NCI-H345 treated with DMSO at 0.1 percent for 48 hours (cell line): ENCODE results near the gene PCDH8.
A peak's percentile ranks its signal among the peaks of the same experiment; 100 is the strongest.

Experiments used
- DNase-seq: peaks from one replicate; lab custom pipeline; 2025; ENCODE audit not compliant: unreplicated experiment; lab: John Stamatoyannopoulos, UW

The PCDH8 gene

GRCh38 chr13:52848455-52849195 is at the start of gene PCDH8:
TSS of gene PCDH8 (minus strand) at chr13:52848640. CDS start at chr13:52848436, 204 bp downstream.
- peak; percentile 55 for DNase-seq

GRCh38 chr13:52896827-52897659 is 48.6 kb upstream of the PCDH8 start:
- no peak for DNase-seq

- no peak for DNase-seq
Observed at GRCh38 chr13:52894413-52894812, 46.0 kb upstream of the PCDH8 start.

- no peak for DNase-seq
Observed at GRCh38 chr13:52892925-52893324, 44.5 kb upstream of the PCDH8 start.

- no peak for DNase-seq
Observed at GRCh38 chr13:52891706-52892105, 43.3 kb upstream of the PCDH8 start.

- no peak for DNase-seq
Observed at GRCh38 chr13:52887165-52887564, 38.7 kb upstream of the PCDH8 start.

- no peak for DNase-seq
Observed at GRCh38 chr13:52885141-52885540, 36.7 kb upstream of the PCDH8 start.

GRCh38 chr13:52884429-52885010 is 36.1 kb upstream of the PCDH8 start:
- DNase-seq = no peak

GRCh38 chr13:52882785-52883184 is 34.3 kb upstream of the PCDH8 start:
- no peak for DNase-seq

GRCh38 chr13:52879950-52880741 is 31.7 kb upstream of the PCDH8 start:
- peak; percentile 26 for DNase-seq

GRCh38 chr13:52878831-52879230 is 30.4 kb upstream of the PCDH8 start:
- DNase-seq = no peak

GRCh38 chr13:52870143-52870542 is 21.7 kb upstream of the PCDH8 start:
- no peak for DNase-seq

- DNase-seq = no peak
Observed at GRCh38 chr13:52869621-52870020, 21.2 kb upstream of the PCDH8 start.

- no peak for DNase-seq
Observed at GRCh38 chr13:52869050-52869449, 20.6 kb upstream of the PCDH8 start.

GRCh38 chr13:52868190-52868589 is 19.8 kb upstream of the PCDH8 start:
- no peak for DNase-seq

- no peak for DNase-seq
Observed at GRCh38 chr13:52864941-52865340, 16.5 kb upstream of the PCDH8 start.

GRCh38 chr13:52862358-52863206 is 14.1 kb upstream of the PCDH8 start:
- no peak for DNase-seq

GRCh38 chr13:52852444-52852843 is 4.0 kb upstream of the PCDH8 start:
- peak; percentile 72 for DNase-seq

GRCh38 chr13:52851137-52851962 is 2.9 kb upstream of the PCDH8 start:
- DNase-seq = peak; percentile 15
